Activated CD4-positive, alpha-beta T cell treated with anti-CD3 and anti-CD28 coated beads, Interleukin-2, amount 50 U/mL, for 48 hours (primary cell): Measurements from ENCODE around the gene PPIP5K1.
"Not testable (repeated sequence)": the region's sequence is repeated elsewhere in the genome, so short reads cannot be mapped to it uniquely, and the experiment has no call there.

ENCODE experiments used
- DNase-seq, 2 experiments: peaks; one replicate each; pipeline ENCODE4 v3.0.0-alpha.2; 2020

The PPIP5K1 gene

DNA sequence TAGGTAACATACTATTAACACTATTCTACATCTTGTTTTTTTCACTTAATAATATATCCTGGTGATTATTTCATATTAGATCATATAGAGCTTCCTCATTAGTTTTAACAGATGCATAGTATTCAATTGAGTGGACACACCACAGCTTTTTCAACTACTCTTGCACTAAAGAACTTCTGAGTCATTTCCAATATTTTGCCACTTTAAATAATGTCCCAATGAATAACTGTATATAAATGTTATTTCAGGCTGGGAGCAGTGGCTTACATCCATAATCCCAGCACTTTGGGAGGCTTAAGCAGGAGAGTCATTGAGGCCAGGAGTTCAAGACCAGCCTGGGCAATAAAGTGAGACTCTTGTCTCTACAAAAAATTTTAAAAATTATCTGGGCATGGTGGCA, 45.7 kb downstream of the PPIP5K1 start:
- no peak for DNase-seq

DNA sequence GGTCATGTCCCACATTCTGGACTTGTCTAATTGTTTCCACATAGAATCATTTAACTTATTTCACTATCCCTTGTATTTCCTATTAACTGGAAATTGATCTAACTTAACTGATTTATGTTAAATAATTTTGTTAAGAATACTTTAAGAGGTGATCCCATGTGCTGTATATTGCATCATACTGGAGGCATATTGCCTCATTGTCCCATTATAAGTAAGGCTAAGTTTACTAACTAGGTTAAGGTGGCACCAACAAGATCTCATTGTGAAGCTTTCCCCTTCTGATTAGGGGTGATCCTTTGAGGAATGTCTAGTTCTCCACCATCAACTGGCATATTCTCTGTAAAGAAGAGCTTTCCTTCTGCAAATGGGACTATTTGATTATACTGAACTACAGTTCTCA, 48.2 kb downstream of the PPIP5K1 start:
- no peak for DNase-seq

DNA sequence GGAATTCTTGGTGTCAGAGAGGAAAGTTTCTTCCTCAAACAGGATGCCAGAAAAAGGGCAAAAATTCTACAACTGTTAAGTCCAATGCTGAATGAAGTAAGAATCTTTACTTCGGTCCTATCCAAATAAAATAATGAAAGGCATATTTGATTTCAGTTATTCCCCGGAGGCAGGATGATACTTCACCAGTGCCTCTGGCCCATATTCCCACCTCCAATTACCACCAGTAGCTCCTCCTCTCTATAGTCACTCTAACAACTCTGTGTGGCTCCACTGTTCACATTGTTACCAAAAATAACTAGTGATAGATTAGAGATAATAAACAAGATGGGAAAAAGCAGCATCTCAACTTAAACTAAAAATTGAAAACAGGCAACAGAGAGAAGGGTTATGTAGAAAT, 51.9 kb downstream of the PPIP5K1 start:
- DNase-seq = no peak

DNA sequence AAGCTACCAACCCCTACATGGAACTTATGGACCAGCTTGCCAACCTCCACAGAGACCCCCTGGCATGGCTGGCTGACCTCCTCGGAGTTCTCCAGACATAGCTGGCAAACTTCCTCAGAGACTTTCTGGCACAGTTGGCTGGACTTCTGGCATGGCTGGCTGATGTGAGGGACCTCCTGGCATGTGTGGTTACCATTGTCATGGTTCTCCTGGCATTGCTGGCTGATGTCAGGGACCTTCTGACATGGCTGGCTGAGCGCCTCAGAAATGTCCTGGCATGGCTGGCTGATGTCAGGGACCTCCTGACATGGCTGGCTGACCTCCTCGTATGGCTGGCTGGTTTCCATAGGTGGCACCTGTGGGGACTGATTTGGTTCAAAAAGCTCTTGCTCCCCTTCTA, 55.1 kb downstream of the PPIP5K1 start:
- no peak for DNase-seq

DNA sequence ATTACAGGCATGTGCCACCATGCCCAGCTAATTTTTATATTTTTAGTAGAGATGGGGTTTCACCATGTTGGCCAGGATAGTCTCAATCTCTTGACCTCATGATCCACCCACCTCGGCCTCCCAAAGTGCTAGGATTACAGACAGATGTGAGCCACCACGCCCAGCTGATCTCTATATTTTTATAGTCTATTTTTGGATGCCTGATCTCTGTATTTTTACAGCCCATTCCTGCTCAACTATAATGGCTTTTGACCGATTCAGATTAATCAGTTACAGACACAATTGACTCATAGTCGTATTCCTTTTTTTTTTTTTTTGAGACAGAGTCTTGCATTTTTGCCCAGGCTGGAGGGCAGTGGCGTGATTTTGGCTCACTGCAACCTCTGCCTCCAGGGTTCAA, 57.2 kb downstream of the PPIP5K1 start:
- not testable (repeated sequence) for DNase-seq

DNA sequence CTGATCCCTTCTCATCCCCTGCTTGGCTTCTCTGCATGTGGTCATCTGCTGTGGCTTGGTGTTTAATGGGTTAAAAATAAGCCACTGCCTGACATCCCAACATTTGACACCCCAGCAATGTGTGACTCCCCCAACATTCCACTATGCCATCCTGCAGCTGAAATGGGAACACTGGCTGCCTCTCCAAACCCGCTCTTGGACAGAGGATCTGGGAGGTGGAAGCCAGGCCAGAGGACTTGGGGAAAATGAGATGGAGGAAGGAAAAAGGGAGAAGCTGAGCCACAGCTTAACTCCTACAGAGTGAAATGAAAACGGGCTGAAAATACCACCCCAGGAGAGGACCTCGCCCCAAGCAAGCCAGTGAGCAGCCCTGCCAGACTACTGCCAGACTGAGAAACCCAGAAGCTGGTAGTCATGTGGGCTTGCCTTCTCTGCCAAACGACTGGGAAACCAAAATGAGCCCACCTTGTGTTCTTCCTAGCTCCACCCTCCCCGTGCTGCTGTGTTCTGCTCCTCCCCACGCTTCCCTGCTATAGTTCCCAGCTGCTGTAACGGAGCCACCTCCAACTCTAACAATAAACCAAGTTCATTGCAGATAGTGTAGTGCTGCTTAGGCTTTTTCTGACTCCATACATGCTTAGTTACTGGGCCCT, 58.9 kb downstream of the PPIP5K1 start:
- no peak for DNase-seq

DNA sequence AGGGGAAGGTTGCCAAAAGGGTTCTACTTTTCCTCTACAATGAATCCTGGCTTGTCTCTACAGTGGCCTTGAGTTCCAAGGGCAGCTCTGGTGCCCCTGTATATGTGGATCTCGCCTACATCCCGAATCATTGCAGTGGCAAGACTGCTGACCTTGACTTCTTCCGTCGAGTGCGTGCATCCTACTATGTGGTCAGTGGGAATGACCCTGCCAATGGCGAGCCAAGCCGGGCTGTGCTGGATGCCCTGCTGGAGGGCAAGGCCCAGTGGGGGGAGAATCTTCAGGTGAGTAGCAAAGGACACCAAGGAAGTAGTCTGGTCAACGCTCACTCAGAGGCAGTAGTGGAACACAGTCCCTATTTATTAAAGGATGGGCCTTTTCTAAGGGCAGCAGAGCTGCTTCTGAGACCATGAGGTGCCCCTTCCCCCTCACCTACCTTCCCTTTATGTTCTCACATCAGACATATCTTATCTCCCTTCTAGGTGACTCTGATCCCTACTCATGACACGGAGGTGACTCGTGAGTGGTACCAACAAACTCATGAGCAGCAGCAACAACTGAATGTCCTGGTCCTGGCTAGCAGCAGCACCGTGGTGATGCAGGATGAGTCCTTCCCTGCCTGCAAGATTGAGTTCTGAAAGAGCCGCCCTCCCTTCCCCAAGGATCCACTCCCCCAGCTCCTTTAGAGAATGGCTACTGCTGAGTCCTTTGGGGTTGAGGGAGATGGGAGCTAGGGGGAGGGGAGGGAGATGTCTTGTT, 60.2 kb downstream of the PPIP5K1 start:
- DNase-seq = no peak

DNA sequence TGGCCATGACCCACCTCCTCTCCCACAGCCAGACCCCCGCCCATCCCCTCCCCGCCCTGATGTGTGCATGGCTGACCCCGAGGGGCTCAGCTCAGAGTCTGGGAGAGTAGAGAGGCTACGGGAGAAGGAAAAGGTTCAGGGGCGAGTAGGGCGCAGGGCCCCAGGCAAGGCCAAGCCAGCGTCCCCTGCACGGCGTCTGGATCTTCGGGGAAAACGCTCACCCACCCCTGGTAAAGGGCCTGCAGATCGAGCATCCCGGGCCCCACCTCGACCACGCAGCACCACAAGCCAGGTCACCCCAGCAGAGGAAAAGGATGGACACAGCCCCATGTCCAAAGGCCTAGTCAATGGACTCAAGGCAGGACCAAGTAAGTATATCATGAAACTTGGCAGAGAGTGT, 60.9 kb downstream of the PPIP5K1 start:
- no peak for DNase-seq

DNA sequence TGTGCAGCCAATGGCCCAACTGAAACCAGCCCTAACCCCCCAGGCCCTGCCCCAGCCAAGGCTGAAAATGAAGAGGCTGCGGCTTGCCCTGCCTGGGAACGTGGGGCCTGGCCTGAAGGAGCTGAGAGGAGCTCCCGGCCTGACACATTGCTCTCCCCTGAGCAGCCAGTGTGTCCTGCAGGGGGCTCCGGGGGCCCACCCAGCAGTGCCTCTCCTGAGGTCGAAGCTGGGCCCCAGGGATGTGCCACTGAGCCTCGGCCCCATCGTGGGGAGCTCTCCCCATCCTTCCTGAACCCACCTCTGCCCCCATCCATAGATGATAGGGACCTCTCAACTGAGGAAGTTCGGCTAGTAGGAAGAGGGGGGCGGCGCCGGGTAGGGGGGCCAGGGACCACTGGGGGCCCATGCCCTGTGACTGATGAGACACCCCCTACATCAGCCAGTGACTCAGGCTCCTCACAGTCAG, 61.4 kb downstream of the PPIP5K1 start:
- no peak for DNase-seq

DNA sequence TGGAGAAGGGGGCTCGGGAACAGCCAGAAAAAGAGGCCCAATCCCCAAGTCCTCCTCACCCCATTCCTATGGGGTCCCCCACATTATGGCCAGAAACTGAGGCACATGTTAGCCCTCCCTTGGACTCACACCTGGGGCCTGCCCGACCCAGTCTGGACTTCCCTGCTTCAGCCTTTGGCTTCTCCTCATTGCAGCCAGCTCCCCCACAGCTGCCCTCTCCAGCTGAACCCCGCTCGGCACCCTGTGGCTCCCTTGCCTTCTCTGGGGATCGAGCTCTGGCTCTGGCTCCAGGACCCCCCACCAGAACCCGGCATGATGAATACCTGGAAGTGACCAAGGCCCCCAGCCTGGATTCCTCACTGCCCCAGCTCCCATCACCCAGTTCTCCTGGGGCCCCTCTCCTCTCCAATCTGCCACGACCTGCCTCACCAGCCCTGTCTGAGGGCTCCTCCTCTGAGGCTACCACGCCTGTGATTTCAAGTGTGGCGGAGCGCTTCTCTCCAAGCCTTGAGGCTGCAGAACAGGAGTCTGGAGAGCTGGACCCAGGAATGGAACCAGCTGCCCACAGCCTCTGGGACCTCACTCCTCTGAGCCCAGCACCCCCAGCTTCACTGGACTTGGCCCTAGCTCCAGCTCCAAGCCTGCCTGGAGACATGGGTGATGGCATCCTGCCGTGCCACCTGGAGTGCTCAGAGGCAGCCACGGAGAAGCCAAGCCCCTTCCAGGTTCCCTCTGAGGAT, 62.0 kb downstream of the PPIP5K1 start:
- no peak for DNase-seq

DNA sequence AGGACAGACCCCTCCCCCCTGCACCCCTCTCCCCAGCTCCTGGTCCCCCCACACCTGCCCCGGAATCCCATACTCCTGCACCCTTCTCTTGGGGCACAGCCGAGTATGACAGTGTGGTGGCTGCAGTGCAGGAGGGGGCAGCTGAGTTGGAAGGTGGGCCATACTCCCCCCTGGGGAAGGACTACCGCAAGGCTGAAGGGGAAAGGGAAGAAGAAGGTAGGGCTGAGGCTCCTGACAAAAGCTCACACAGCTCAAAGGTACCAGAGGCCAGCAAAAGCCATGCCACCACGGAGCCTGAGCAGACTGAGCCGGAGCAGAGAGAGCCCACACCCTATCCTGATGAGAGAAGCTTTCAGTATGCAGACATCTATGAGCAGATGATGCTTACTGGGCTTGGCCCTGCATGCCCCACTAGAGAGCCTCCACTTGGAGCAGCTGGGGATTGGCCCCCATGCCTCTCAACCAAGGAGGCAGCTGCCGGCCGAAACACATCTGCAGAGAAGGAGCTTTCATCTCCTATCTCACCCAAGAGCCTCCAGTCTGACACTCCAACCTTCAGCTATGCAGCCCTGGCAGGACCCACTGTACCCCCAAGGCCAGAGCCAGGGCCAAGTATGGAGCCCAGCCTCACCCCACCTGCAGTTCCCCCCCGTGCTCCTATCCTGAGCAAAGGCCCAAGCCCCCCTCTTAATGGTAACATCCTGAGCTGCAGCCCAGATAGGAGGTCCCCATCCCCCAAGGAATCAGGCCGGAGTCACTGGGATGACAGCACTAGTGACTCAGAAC, 62.8 kb downstream of the PPIP5K1 start:
- no peak for DNase-seq

DNA sequence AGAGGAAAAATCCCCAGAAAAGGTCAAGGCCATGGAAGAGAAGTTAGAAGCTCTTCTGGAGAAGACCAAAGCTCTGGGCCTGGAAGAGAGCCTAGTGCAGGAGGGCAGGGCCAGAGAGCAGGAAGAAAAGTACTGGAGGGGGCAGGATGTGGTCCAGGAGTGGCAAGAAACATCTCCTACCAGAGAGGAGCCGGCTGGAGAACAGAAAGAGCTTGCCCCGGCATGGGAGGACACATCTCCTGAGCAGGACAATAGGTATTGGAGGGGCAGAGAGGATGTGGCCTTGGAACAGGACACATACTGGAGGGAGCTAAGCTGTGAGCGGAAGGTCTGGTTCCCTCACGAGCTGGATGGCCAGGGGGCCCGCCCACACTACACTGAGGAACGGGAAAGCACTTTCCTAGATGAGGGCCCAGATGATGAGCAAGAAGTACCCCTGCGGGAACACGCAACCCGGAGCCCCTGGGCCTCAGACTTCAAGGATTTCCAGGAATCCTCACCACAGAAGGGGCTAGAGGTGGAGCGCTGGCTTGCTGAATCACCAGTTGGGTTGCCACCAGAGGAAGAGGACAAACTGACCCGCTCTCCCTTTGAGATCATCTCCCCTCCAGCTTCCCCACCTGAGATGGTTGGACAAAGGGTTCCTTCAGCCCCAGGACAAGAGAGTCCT, 63.6 kb downstream of the PPIP5K1 start:
- DNase-seq = no peak

DNA sequence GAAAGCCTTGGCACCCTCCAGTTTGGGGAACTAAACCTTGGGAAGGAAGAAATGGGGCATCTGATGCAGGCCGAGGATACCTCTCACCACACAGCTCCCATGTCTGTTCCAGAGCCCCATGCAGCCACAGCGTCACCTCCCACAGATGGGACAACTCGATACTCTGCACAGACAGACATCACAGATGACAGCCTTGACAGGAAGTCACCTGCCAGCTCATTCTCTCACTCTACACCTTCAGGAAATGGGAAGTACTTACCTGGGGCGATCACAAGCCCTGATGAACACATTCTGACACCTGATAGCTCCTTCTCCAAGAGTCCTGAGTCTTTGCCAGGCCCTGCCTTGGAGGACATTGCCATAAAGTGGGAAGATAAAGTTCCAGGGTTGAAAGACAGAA, 64.9 kb downstream of the PPIP5K1 start:
- DNase-seq = no peak

DNA sequence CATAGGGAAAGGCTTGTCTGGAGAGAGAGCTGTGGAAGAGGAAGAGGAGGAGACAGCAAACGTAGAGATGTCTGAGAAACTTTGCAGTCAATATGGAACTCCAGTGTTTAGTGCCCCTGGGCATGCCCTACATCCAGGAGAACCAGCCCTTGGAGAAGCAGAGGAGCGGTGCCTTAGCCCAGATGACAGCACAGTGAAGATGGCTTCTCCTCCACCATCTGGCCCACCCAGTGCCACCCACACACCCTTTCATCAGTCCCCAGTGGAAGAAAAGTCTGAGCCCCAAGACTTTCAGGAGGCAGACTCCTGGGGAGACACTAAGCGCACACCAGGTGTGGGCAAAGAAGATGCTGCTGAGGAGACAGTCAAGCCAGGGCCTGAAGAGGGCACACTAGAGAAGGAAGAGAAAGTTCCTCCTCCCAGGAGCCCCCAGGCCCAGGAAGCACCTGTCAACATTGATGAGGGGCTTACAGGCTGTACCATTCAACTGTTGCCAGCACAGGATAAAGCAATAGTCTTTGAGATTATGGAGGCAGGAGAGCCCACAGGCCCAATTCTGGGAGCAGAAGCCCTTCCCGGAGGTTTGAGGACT, 65.7 kb downstream of the PPIP5K1 start:
- DNase-seq = no peak

DNA sequence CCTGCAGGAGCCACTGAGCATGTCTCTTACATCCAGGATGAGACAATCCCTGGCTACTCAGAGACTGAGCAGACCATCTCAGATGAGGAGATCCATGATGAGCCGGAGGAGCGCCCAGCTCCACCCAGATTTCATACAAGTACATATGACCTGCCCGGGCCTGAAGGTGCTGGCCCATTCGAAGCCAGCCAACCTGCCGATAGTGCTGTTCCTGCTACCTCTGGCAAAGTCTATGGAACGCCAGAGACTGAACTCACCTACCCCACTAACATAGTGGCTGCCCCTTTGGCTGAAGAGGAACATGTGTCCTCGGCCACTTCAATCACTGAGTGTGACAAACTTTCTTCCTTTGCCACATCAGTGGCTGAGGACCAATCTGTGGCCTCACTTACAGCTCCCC, 66.4 kb downstream of the PPIP5K1 start:
- no peak for DNase-seq

DNA sequence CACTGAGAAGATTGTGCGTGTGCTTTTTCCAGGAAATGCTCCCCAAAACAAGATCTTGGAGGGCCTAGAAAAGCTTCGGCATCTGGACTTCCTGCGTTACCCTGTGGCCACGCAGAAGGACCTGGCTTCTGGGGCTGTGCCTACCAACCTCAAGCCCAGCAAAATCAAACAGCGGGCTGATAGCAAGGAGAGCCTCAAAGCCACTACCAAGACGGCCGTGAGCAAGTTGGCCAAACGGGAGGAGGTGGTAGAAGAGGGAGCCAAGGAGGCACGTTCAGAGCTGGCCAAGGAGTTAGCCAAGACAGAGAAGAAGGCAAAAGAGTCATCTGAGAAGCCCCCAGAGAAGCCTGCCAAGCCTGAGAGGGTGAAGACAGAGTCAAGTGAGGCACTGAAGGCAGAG, 67.8 kb downstream of the PPIP5K1 start:
- DNase-seq = no peak

DNA sequence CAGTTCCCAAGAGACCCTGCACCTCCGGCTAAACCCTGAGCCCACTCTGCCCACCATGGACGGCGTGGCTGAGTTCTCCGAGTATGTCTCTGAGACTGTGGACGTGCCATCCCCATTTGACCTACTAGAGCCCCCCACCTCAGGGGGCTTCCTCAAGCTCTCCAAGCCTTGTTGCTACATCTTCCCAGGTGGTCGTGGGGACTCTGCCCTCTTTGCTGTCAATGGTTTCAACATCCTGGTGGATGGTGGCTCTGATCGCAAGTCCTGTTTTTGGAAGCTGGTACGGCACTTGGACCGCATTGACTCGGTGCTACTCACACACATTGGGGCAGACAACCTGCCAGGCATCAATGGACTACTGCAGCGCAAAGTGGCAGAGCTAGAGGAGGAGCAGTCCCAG, 68.6 kb downstream of the PPIP5K1 start:
- no peak for DNase-seq

DNA sequence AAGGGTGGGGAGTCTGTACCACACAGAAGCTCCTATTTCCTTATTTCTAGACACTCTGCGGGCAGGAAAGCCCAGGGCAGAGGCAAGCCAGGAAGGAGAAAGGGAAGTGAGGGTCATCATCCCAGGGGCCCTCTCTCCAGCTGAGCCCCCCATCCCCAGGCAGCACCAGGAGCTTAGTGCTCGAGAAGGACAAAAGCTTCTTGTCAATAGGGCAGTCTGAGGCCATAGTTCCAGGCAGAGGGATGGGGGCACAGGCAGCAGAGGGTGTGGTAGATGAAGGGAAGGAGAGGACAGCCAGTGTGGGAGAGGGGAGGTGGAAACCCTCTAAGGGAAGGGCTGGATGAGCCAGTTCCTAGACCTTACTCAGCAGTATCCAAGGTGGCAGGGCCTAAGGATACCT, 69.9 kb downstream of the PPIP5K1 start:
- no peak for DNase-seq

DNA sequence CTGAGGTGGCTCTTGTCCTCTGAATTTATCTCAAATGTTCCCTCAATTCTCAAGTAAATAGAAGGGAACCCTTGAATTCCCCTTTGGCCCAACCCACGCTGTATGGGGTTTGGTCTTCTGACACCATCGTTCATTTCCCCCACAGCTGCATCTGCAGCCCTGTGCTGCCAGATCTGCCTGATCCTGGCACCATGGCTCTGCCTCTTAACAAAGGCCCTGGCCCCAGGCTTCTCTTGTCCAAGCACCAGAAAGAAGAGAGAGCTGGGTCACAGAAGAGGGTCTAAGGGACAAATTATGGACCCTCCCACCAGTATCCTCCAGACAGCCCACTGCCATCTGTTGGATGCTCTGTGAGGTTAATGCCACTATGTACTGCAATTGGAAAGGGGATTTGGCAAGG, 70.8 kb downstream of the PPIP5K1 start:
- DNase-seq = no peak

DNA sequence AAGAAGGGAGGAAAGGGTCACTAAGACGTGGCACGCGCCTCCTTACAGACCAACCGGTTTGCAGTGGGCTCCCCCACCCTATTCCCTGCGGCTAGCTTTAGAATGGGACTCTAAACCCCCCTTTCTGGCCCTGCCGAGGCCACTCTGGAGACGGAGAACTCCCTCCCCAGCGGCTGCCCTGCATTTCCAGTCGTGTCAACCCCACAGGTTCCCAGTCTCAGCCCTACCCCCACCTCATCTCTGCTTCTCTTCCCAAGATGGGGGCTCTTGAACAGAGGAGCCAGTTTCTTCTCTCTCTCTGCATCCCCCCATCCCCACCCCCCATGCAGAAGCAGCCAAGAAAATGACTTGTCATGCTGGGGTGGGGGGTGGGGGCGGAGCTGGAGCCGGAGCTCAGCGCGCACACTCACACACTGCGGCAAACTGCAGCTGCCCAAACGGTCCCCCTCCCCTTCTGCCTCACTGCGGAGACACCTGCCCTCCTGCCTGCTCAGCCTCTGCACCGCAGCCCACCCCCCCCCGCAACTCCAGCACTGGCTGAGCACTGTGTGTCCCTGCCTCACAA, 71.7 kb downstream of the PPIP5K1 start:
- DNase-seq = no peak

DNA sequence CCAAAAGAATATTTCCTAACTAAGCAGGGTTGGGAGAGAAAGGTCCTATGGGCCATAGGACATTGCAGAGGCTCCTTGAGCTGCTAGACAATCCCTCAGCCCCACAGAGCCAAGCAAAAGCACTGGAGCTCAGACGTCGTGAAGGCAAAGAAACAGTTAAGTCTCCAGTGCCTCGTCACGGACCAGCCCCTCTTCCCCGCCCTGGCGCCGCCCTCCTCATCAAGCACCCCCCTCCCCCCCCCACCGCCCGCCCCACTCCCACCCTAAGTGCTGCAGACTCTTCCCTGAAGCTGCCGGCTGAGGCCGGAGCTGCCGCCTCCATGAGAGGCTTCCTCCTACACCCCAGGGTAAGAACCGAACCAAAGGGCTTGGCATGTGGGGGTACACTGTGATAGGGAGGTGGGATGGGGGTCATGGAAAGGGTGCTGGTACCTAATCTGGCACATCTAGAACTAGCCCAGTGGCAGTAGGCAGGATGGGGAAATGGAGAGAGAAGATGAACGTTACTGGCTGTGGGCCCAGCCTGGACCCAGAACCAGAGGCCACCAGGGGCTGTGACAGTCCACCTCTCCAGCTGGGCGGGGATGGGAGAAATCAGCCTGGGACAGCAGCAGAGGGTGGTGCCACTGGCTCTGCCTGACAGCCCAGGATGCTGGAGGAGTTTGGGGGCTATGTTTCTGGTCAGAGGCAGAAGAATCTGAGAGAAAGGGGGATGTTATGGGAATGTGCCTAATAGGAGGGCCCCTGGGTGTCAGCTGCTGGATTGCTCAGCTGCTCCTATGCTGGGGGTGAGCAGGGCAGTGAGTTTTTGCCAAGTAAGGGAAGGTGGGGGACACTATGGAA, 72.4 kb downstream of the PPIP5K1 start, which contains the start of gene MAP1A:
MAP1A (plus strand) TSS at position 255 of the 843 bp plus-strand sequence. CDS start 3,866 bp downstream, outside the sequence.
- no peak for DNase-seq
